HG03097 (cell line): ENCODE results near the gene TBCK.

Experiments used
- ATAC-seq: cut with Tn5 transposase; IDR thresholded peaks from one replicate; pipeline ENCODE4 v1.9.1; 2021; ENCODE audit not compliant: unreplicated experiment, low FRiP score

Gene TBCK

GRCh38 chr4:106291678-106292077 is 24.3 kb downstream of the TBCK start:
- no peak for ATAC-seq

- ATAC-seq: no peak
These were observed 26.3 kb downstream of the TBCK start for GRCh38 chr4:106289737-106290136.

- ATAC-seq: no peak
These were observed 28.5 kb downstream of the TBCK start for GRCh38 chr4:106287353-106287969.

- ATAC-seq: no peak
These were observed 29.4 kb downstream of the TBCK start for GRCh38 chr4:106286611-106287010.

GRCh38 chr4:106284227-106284626 is 31.8 kb downstream of the TBCK start:
- ATAC-seq: no peak

GRCh38 chr4:106277140-106277675 is 38.8 kb downstream of the TBCK start:
- no peak for ATAC-seq

GRCh38 chr4:106273831-106274230 is 42.2 kb downstream of the TBCK start:
- ATAC-seq: no peak

GRCh38 chr4:106270736-106271135 is 45.3 kb downstream of the TBCK start:
- no peak for ATAC-seq

- no peak for ATAC-seq
These were observed 46.3 kb downstream of the TBCK start for GRCh38 chr4:106269711-106270110.

- no peak for ATAC-seq
These were observed 47.2 kb downstream of the TBCK start for GRCh38 chr4:106268786-106269185.

GRCh38 chr4:106266201-106266600 is 49.8 kb downstream of the TBCK start:
- no peak for ATAC-seq

- ATAC-seq: no peak
These were observed 51.7 kb downstream of the TBCK start for GRCh38 chr4:106264331-106264728.

- no peak for ATAC-seq
These were observed 52.2 kb downstream of the TBCK start for GRCh38 chr4:106263594-106264330.

GRCh38 chr4:106261980-106262379 is 54.0 kb downstream of the TBCK start:
- ATAC-seq: no peak

- no peak for ATAC-seq
These were observed 57.6 kb downstream of the TBCK start for GRCh38 chr4:106258145-106259045.

- no peak for ATAC-seq
These were observed 59.8 kb downstream of the TBCK start for GRCh38 chr4:106256190-106256589.

- no peak for ATAC-seq
These were observed 60.8 kb downstream of the TBCK start for GRCh38 chr4:106255195-106255594.

- no peak for ATAC-seq
These were observed 62.5 kb downstream of the TBCK start for GRCh38 chr4:106253364-106254129.

GRCh38 chr4:106247600-106247999 is 68.4 kb downstream of the TBCK start:
- no peak for ATAC-seq

GRCh38 chr4:106246441-106246840 is 69.6 kb downstream of the TBCK start:
- ATAC-seq: no peak
